Mammary epithelial cell (primary cell): ENCODE data around the gene GNG4.

Experiments used
- EZH2 ChIP-seq: IDR thresholded peaks from 2 replicates; pipeline ENCODE4 v1.6.1; 2012; ENCODE audit warnings: low read length, inconsistent platforms, borderline replicate concordance
- TF ChIP-seq, protein P1 (sequence below), 2 donors: IDR thresholded peaks in 1 of 2; conservative IDR thresholded peaks in 1 of 2; 2 replicates each; pipeline ENCODE4 v1.5.1; 2011 to 2012; ENCODE audit warnings: inconsistent platforms in 2 of 2, low read length in 2 of 2, mild to moderate bottlenecking in 2 of 2, control low read depth in 1 of 2, low read depth in 1 of 2; ENCODE audit not compliant: insufficient read depth in 1 of 2; ENCODE audit errors: extremely low read depth in 1 of 2

- TF ChIP-seq, protein P1, sequence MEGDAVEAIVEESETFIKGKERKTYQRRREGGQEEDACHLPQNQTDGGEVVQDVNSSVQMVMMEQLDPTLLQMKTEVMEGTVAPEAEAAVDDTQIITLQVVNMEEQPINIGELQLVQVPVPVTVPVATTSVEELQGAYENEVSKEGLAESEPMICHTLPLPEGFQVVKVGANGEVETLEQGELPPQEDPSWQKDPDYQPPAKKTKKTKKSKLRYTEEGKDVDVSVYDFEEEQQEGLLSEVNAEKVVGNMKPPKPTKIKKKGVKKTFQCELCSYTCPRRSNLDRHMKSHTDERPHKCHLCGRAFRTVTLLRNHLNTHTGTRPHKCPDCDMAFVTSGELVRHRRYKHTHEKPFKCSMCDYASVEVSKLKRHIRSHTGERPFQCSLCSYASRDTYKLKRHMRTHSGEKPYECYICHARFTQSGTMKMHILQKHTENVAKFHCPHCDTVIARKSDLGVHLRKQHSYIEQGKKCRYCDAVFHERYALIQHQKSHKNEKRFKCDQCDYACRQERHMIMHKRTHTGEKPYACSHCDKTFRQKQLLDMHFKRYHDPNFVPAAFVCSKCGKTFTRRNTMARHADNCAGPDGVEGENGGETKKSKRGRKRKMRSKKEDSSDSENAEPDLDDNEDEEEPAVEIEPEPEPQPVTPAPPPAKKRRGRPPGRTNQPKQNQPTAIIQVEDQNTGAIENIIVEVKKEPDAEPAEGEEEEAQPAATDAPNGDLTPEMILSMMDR (conservative IDR thresholded peaks at IDR 0.05 in 1 of 2, IDR thresholded peaks at IDR 0.05 in 1 of 2; ENCODE audit: extremely low read depth in 1 of 2, insufficient read depth in 1 of 2, low read depth in 1 of 2, low read length in 2 of 2) = no peak
- no peak for TF ChIP-seq EZH2
Observed at GRCh38 chr1:235622936-235623779, 26.4 kb downstream of the GNG4 start.
